SJCRH30 (cell line): ENCODE data around the gene PGAP3. TPM values are rescaled to one million over a fixed set of nuclear protein-coding genes. Genes with fewer than 3 reads are reported as not detected.

Source experiments
- DNase-seq, 2 experiments: peaks; one replicate each; pipeline ENCODE4 v3.0.0-alpha.2; 2015 to 2020
- H3K27ac ChIP-seq: fragments of 250-450 bp; sonication (Bioruptor Pico); 2 replicates; pipeline ENCODE4 v1.5.1; 2020; ENCODE audit warnings: mild to moderate bottlenecking, moderate library complexity
- H3K27me3 ChIP-seq: fragments of 250-450 bp; sonication (Bioruptor Pico); 2 replicates; pipeline ENCODE4 v1.5.1; 2020; ENCODE audit warnings: mild to moderate bottlenecking, moderate library complexity
- H3K36me3 ChIP-seq: fragments of 250-450 bp; sonication (Bioruptor Pico); 2 replicates; pipeline ENCODE4 v1.5.1; 2020; ENCODE audit warnings: mild to moderate bottlenecking, moderate library complexity
- H3K4me1 ChIP-seq: fragments of 250-450 bp; sonication (Bioruptor Pico); 2 replicates; pipeline ENCODE4 v1.5.1; 2020; ENCODE audit warnings: mild to moderate bottlenecking, moderate library complexity
- H3K4me3 ChIP-seq: fragments of 250-450 bp; sonication (Bioruptor Pico); 2 replicates; pipeline ENCODE4 v1.5.1; 2020; ENCODE audit warnings: mild to moderate bottlenecking, moderate library complexity
- H3K9me3 ChIP-seq: fragments of 250-450 bp; sonication (Bioruptor Pico); replicated peaks from 2 replicates; pipeline ENCODE4 v1.5.1; 2020; ENCODE audit warnings: mild to moderate bottlenecking, moderate library complexity
- total RNA-seq: library from RNA; depleted of rRNA; stranded (reverse); fragments of >200 nt; shearing (Covaris generic); gene quantifications from 2 replicates; pipeline ENCODE4 v1.2.3, GENCODE V29; 2014; rRNA removed

Gene PGAP3
- total RNA-seq, 1 experiment from 2014 or later = 3.1 TPM

DNA sequence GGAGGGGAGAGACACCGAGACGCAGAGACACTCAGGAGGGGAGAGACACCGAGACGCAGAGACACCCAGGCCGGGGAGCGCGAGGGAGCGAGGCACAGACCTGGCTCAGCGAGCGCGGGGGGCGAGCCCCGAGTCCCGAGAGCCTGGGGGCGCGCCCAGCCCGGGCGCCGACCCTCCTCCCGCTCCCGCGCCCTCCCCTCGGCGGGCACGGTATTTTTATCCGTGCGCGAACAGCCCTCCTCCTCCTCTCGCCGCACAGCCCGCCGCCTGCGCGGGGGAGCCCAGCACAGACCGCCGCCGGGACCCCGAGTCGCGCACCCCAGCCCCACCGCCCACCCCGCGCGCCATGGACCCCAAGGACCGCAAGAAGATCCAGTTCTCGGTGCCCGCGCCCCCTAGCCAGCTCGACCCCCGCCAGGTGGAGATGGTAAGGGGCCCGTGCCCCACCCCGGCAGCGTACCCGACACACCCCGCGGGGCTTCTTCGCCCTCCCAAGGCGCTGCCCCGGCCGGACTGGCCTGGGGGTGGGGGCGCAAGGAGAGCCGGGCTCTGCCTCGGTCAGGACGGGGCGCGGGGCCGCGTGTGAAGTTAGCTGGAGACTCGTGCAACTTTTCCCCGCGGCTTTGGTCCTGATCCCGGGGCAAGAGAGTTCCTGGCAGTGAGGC lies 60.7 kb downstream of the PGAP3 start:
- no peak overlapping the region for H3K4me3 ChIP-seq
- no peak for DNase-seq
- H3K27me3 ChIP-seq = peaks cover 15% of the 10 kb centered on the region; the same call in 1 of the 2 replicates
- peaks cover 3% of the 10 kb centered on the region; the same call in 1 of the 2 replicates for H3K4me1 ChIP-seq
- no peak overlapping the region for H3K27ac ChIP-seq
- H3K36me3 ChIP-seq = no peaks in the 10 kb centered on the region
- H3K9me3 ChIP-seq = no peaks in the 10 kb centered on the region

DNA sequence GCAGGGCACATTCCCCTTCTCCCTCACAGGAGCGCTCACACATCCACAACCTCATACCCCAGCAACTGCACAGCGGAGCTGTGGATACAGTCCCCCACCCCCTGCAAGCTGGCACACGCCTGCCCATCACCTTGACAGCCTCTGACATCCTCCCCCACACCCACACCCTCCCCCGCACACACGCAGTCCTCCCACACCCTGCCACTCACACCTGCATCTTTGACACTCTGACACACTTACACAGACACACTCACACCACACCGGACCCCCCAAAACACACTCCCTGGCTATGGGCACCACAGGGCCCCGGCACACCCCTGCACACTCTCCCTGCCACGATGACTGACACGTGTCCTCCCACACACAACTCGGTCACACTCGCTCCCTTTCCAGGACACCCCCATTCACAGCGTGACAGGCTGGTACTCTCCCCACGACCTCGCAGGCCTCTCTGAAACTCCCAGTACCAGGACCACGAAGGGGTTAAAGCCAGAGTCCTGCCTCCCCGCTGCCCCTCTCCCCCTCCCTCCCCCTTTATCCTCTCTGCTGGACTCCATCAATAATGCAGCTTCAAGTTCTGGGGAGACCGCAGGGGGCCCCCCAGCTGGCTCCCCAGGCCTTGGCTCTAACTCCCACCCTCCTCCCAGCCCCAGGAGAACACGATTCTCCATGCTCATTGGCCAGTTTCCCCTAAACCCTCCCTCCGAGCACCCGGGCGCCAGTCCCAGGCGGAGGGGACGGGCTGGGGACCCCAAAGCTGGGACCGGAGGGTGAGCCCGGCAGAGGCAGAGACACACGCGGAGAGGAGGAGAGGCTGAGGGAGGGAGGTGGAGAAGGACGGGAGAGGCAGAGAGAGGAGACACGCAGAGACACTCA lies 61.4 kb downstream of the PGAP3 start, which contains the start of gene PPP1R1B:
Gene PPP1R1B (plus strand): TSS at position 782 of the 876 bp plus-strand sequence. CDS start 441 bp downstream, outside the sequence.
- no peak within 1 kb of the TSS for H3K4me3 ChIP-seq
- H3K27me3 ChIP-seq = peaks cover 13% of the 10 kb centered on the region; the same call in 1 of the 2 replicates
- H3K27ac ChIP-seq = no peak within 1 kb of the TSS
- H3K4me1 ChIP-seq = peaks cover 6% of the 10 kb centered on the region; the same call in 1 of the 2 replicates
- DNase-seq = no peak
- H3K36me3 ChIP-seq = no peaks in the 10 kb centered on the region
- H3K9me3 ChIP-seq = no peaks in the 10 kb centered on the region

DNA sequence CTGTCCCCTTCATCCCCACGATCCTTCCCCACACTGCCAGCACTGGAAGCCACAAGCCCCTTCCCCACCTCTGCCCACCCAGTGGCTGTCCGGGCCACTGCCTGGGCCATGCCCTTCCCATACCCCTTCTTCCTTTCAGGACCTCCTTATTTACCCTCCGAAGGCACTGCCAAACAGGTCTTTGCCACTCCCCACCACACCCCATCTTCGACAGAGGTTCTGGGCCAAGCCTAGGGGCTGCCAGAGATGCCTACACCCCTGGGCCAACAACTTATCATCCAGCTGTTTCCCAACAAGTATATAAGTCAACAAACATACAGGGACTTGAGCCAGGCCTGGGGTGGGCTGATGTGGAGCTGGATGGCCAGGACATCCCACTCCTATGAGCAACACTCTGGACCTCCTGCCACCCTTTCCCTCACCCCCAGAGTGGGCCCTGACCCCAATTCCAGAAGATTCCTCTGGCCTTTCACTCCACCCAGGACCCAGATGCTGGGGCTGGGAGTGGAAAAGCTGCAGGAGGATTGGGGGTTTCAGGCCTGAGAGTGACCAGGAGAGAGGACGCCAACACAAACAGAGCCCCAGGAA lies 62.6 kb downstream of the PGAP3 start:
- H3K27me3 ChIP-seq = peaks cover 13% of the 10 kb centered on the region; the same call in 1 of the 2 replicates
- H3K4me1 ChIP-seq = peaks cover 9% of the 10 kb centered on the region; the same call in 1 of the 2 replicates
- no peak for DNase-seq
- no peaks in the 10 kb centered on the region for H3K9me3 ChIP-seq
- H3K36me3 ChIP-seq = no peaks in the 10 kb centered on the region
- H3K4me3 ChIP-seq = no peak overlapping the region
- H3K27ac ChIP-seq = no peak overlapping the region

DNA sequence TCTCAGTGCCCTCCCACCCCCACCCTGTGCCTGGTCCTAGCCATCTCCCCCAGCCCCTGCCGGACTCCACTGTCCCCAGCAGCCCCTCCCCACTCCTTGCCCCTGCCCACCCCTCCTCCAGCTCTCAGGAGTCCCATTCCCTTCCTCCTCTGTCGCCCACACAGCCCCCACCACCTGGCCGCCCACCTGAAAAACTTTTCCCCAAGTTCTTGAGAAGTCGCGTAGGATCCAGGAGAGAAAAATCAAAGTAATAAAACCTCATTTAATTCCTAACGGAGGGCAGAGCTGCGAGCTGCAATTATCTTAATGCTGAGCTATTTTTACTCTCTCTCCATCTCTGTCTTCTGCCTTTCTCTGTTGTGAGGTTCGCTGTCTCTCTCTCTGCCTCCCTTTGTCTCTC lies 63.5 kb downstream of the PGAP3 start:
- Histone ChIP-seq H3K4me1 (peaks cover 9% of the 10 kb centered on the region; the same call in 1 of the 2 replicates), H3K27ac (no peak overlapping the region), H3K36me3 (no peaks in the 10 kb centered on the region), H3K9me3 (no peaks in the 10 kb centered on the region), H3K27me3 (peaks cover 16% of the 10 kb centered on the region; the same call in 1 of the 2 replicates), H3K4me3 (no peak overlapping the region)
- no peak for DNase-seq

DNA sequence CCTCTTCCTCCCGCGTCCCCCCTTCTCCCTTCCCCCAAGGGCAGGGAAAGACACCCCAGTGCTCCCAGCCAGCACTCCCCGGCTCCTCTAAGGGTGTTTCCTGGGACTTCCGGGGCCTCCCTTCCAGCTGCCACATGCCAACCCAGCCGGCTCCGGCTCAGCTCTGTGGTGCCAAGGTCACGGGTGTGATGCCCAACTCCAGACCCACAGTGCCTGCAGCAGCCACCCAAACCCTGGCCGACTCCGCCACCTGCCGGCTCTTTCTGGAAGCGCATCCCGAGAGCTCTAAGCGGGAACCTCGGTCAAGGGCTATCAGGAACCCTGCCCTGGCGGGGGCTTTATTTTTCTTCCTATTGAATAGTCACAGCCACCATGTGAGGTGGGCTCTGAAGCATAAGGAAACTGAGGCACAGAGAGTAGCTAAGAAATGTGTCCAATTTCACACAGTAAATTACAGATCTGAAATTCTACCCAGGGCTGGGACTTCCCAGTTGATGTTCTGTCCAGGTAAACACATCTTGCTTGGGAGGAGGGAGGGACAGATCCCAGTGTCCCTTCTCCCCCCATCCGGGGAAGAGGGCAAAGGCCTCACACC lies 64.4 kb downstream of the PGAP3 start:
- Histone ChIP-seq H3K27ac (no peak overlapping the region), H3K9me3 (no peaks in the 10 kb centered on the region), H3K4me3 (no peak overlapping the region), H3K4me1 (peaks cover 14% of the 10 kb centered on the region; the same call in 1 of the 2 replicates), H3K27me3 (peaks cover 11% of the 10 kb centered on the region; the same call in 1 of the 2 replicates), H3K36me3 (no peaks in the 10 kb centered on the region)
- DNase-seq = peak; percentile 71 to 81

DNA sequence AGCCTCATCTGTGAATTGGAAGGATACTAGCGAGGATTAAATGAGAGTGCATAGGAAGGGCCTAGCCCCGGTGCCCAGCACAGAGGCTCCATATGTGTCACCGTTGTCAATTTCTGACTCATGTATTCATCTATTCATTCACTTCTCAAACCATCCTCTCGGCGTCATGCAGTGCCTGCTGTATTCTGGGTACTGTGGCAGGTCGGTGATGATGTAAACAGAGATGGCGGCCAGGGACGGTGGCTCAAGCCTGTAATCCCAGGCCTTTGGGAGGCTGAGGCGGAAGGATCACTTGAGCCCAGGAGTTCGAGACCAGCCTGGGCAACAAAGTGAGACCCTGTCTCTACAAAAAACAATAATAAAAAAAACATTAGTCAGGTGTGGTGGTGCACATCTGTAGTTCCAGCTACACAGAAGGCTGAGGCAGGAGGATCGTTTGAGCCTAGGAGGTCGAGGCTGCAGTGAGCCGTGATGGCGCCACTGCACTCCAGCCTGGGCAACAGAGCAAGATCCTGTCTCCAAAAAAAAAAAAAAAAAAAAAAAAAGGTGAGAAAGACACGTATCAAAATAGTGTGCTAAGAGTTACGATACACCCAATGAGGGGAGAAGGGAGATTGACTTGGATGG lies 65.4 kb downstream of the PGAP3 start:
- no peak for DNase-seq
- Histone ChIP-seq H3K9me3 (no peaks in the 10 kb centered on the region), H3K27ac (no peak overlapping the region), H3K36me3 (no peaks in the 10 kb centered on the region), H3K27me3 (peaks cover 11% of the 10 kb centered on the region; the same call in 1 of the 2 replicates), H3K4me3 (no peak overlapping the region), H3K4me1 (peaks cover 14% of the 10 kb centered on the region; the same call in 1 of the 2 replicates)

DNA sequence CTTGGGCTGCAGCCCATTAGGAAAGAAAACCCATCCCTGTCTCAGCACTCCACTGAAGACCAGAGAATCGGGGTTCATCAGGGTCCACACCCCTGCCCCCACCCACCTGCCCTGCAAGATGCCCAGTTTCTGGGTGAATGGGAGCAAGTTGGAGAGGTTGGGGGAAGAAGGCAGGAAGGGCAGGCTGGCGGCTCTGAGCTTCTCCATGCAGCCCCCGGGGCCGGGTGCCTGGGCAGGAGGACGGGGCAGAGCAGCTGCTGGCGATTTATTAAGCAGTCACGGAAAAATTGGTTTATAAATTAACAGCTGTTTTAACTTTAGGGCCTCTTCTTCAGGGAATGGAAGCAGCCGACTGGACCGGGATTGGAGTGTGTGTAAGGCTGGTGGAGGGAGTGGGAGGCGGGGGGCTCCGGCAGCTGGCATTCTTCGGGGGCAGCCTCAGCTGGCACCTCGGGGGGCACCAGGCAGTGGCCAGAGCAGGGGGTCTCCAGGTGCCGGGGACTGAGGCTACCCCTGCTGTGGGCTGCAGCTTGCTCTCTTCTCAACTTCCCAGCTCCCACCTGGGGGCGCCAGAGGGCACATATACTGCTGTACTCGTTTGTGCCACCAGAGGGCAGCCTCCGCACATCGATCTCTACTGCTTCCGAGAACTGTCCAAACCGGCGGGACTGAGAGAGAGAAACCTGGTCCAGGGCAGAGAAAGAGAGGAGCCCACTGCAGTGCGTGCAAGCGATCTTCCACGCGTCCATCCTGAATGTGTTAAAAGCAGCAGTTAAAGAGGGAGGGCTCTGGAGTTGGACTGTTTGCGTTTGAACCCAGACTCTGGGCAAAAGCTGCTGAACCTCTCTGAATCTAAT lies 66.1 kb downstream of the PGAP3 start:
- peak; percentile 79 to 91 for DNase-seq
- H3K36me3 ChIP-seq = no peaks in the 10 kb centered on the region
- peaks cover 11% of the 10 kb centered on the region; the same call in 1 of the 2 replicates for H3K27me3 ChIP-seq
- H3K9me3 ChIP-seq = no peaks in the 10 kb centered on the region
- H3K27ac ChIP-seq = peak overlapping the region; percentile 22; the same call in 1 of the 2 replicates
- peaks cover 14% of the 10 kb centered on the region; the same call in 1 of the 2 replicates for H3K4me1 ChIP-seq
- peak overlapping the region; percentile 15; the same call in 1 of the 2 replicates for H3K4me3 ChIP-seq

Other genes starting within 250 kb of the PGAP3 start
- 34.0 and 35.9 TPM in 2 replicates for gene MED1, start 236.8 kb downstream of the PGAP3 start, total RNA-seq
- 47.6 and 51.9 TPM in 2 replicates for gene CDK12, start 226.6 kb downstream of the PGAP3 start, total RNA-seq
- gene NEUROD2, start 80.1 kb downstream of the PGAP3 start, total RNA-seq = 0.20 TPM in 1 of 2 replicates, not detected in the other
- gene PPP1R1B, start 61.1 kb downstream of the PGAP3 start, total RNA-seq = not detected in 2 replicates
- gene STARD3, start 50.9 kb downstream of the PGAP3 start, total RNA-seq = 21.8 and 22.7 TPM in 2 replicates
- 0.53 and 0.73 TPM in 2 replicates for gene TCAP, start 22.7 kb downstream of the PGAP3 start, total RNA-seq
- 0.71 TPM in 1 of 2 replicates, not detected in the other for gene PNMT, start 19.6 kb downstream of the PGAP3 start, total RNA-seq
- 8.7 and 9.1 TPM in 2 replicates for gene ERBB2, start 12.0 kb upstream of the PGAP3 start, total RNA-seq
- 23.6 and 25.8 TPM in 2 replicates for gene MIEN1, start 42.5 kb upstream of the PGAP3 start, total RNA-seq
- not detected in 2 replicates for gene GRB7, start 49.9 kb upstream of the PGAP3 start, total RNA-seq
- gene IKZF3, start 176.3 kb upstream of the PGAP3 start, total RNA-seq = not detected in 2 replicates
- gene ZPBP2, start 180.1 kb upstream of the PGAP3 start, total RNA-seq = not detected in 2 replicates
- gene GSDMB, start 230.6 kb upstream of the PGAP3 start, total RNA-seq = 1.9 and 2.1 TPM in 2 replicates
- gene ORMDL3, start 239.5 kb upstream of the PGAP3 start, total RNA-seq = 27.5 and 27.8 TPM in 2 replicates
- gene LRRC3C, start 239.7 kb upstream of the PGAP3 start, total RNA-seq = not detected in 2 replicates